Activated CD4-positive, CD25-positive, alpha-beta regulatory T cell treated with anti-CD3 and anti-CD28 coated beads, Interleukin-2, amount 50 U/mL, for 16 hours (primary cell): ENCODE results near the gene CACYBP.

Experiments
- DNase-seq: peaks from one replicate; pipeline ENCODE4 v3.0.0-alpha.2; 2020; ENCODE audit warnings: low read depth, low spot score

The CACYBP gene

DNA sequence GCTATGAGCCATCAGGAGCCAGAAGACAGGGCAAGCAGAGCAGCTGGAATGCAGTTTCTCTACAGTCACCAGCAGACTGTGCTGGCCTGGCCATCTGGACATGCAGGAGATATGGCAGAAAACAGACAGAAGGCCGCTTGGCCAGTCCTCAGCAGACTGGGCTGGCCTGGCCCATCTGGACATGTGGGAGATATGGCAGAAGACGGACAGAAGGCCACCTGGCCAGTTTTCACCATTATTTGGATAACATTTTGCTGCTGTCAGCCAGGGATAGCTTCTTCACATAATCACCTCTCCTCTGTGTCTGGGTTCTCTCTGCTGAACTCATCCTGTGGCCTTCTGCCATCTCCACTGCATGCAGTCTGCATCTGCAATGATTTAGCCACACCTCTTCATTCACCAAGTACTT, 25.0 kb upstream of the CACYBP start:
- no peak for DNase-seq

- DNase-seq: no peak
Measured at GRCh38 chr1:174975764-174976163, 24.0 kb upstream of the CACYBP start.

- no peak for DNase-seq
Measured at GRCh38 chr1:174976436-174977108, 23.2 kb upstream of the CACYBP start.

DNA sequence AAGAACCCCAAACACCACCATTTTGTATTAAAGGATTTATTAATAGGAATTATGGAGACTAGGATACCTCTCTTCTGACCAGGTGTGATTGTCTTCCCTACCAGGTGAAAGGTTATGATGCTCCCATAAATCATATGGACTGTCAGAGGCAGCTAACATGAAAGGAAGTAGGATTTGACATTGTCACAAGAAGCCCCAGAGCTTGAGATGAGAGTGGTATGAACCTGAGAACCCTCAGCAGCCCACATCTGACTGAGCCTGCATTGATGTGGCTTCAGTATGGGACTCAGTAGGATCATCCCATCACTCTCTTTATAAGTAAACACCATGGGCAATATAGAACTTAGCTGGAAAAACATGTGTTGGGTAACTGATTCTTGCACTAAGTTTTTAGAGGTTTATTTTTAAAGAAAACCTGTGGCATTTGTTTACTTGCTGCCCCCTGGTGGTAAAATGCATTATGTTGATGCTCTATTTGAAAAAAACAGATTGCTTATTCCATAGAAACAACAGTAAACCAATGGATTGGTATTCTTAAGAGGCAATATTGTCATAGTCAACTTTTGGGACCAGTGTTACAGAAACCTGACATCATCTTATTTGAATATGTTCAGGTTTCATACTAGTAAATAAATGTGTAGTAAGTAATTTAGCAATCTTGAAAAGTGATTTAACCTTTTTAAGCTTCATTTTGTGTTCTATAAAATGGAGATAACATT, 16.6 kb upstream of the CACYBP start:
- DNase-seq: no peak

GRCh38 chr1:174984952-174985351, 14.8 kb upstream of the CACYBP start:
- DNase-seq: no peak

DNA sequence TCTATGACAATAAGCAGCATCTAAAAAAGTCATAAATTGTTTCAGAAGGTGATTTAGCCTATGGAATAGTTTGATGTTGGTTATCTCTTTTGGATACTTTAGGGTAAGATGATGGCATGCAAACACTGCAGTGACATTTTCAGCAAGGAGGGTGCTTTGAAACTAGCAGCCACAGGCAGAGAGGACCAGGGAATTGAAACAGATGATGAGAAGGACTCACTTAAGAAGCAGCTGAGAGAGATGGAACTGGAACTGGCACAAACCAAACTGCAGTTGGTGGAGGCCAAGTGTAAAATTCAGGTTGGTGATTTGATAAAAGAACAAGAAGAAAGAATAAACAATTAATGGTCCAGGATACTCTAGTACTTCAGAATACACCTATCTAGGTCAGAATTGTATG, 11.2 kb upstream of the CACYBP start:
- no peak for DNase-seq

GRCh38 chr1:174988986-174989385, 10.8 kb upstream of the CACYBP start:
- no peak for DNase-seq

- DNase-seq: no peak
Measured at GRCh38 chr1:174989536-174990220, 10.1 kb upstream of the CACYBP start.

DNA sequence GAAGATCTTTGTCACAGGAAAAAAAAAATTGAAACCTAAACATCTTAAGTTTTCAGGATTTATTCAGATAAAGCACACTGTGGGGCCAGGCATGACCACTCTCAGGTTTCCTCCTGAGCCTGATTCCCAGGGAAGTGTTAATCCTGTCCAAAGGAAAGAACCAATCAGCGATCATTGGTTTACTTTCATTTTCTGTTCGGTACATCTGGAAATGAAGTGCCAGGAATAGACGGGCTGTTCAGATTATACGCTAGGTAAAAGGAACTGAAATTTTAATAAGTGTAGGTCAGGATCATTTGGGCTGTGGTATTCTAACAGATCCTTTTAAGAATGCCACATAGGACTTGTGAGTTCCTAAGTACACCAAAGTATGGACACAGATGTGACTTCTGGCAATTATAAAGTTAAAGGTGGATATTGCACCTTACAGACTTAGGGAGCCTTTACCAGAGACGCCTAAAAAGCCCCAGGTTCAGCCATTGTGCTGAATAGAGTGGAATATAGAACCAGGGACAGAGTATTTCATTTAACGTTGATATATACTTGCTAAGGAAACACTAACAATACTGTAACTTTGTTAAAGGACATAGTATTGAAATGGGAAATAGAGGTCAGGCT, 9.3 kb upstream of the CACYBP start:
- no peak for DNase-seq

GRCh38 chr1:174991473-174991872, 8.3 kb upstream of the CACYBP start:
- DNase-seq: no peak

DNA sequence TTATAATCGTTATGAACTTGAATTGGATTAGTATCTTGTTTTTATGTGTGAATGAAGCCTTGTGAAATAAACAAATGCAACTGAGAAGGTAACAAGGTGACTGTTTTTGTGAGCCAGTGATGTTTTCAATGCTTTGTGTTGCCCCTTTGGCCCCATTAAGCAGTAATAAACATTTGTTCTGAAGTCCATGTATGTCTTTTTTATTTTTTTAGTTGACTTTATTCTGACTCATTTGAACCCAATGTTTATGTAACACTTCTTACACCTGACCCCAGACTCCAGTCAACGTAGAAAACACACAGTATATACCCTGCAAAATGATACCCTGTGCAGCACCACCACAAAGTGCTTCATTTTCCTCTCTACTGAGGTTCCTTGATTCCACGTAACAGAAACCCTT, 4.6 kb upstream of the CACYBP start:
- DNase-seq: no peak

- DNase-seq: no peak
Measured at GRCh38 chr1:174995916-174996315, 3.8 kb upstream of the CACYBP start.

GRCh38 chr1:174996476-174996875, 3.3 kb upstream of the CACYBP start:
- no peak for DNase-seq

DNA sequence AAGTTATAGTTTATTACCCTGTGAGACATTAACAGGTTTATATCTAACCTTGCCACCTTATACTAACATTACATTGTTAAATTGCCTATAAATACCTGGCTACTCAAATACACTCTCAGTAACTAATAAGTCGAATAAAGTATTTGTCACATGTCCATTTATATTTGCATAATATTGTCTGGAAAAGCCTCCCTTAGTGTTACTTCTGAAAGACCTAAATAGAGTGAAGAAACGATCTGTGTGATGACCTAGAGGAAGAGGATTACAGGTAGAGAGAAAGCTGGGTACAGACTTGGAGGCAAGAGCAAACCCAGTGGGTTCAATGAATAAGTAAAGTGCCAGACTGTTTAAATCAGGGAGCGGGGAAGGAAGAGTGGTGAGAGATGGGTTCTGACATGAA, 2.7 kb upstream of the CACYBP start:
- DNase-seq: no peak

- DNase-seq: peak; percentile 16
Measured at GRCh38 chr1:174998569-174999215, 1.1 kb upstream of the CACYBP start.

- peak; percentile 94 for DNase-seq
Measured at GRCh38 chr1:174999216-174999935, 371 bp upstream of the CACYBP start.

DNA sequence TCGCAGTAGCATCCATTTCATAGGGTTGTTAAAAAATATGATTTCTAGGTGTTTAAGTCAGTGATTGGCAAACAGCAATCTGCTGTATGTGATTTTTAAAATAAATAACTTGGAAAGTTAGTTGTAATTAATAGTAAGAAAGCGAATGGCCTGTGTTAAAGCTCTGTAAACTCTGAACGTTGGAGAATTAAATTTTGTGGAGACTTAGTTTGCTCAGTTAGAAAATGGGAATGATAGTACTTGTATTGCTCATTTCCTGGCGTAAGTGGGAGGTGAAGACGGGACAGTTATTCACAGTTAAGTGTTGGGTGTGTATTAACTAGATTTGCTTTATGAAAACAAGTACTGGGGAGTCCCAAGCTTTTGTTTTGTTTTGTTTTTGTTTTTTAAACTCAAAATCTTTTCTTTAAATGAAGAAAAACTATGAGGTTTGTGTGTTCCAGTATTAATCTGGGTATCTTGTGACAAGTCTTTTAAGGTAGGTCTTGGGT, 995 bp downstream of the CACYBP start:
- no peak for DNase-seq

DNA sequence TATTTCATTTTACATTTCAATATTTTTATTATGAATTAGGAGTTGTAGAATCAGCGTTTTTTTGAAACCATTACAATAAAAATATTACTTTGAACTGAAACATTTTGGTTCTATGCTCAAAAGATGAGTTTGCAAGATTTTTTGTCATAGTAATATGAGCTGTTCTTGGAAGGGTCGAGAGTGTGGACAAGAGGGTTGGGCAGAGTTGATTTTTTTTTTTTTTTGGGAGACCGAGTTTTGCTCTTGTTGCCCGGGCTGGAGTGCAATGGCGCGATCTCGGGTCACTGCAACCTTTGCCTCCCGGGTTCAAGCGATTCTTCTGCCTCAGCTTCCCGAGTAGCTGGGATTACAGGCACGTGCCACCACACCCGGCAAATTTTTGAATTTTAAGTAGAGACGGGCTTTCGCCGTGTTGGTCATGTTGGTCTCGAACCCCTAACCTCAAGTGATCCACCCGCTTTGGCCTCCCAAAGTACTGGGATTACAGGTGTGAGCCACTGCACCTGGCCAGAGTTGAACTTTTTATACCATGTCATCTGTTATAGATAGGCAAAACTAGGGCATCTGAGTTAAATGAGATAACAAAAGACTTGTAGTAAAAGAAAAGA, 3.3 kb downstream of the CACYBP start:
- no peak for DNase-seq

DNA sequence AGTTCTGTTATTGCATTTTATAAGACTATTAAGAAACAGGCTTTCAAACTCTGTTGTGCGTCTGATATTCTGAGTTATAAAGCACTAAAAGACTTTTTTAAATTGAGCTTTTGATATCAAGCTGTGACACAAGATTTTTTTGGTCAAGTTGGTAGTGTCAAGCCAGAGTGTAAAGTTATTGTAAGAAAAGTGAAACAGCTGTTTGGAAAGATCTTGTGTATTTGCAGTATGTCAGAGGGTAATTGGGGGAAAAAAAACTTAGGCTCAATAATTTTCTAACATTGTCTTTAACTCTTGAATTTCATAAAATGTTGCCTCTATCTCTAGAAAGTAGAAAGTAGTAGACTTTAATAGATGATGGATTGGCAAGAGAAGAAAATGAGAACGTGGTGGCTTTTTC, 3.8 kb downstream of the CACYBP start:
- DNase-seq: no peak

DNA sequence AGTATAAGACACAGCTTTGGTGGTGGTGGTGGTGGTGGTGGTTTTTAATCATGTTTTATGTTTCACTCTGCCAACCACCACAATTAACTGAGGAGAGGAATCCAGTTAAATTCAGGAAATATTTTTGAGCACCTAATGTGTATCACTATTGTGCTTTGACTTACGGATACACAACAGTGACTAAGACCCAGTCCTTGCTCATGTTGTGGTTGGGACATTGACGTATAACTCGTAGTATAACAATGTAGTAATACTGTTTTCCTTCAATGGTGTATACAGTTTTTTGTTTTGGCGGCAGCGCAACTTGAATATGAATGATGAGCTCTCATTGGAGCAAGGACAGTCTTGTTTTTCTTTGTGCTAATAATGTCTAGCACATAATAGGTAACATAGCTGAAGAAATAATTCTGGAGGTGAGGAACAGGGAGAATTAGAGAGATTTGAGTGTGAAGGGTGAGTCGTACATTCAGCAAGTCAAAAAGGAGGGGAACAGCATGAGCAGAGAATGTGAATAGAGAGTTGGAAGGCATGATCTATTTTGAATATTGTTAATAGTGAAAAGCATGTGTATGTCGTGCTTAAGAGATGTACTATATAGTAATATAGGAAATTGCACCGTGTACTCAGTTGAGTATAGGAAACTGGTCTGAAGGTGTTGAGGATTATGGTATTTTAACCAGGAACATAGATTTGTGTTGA, 5.5 kb downstream of the CACYBP start:
- no peak for DNase-seq
